ENCODE measurements around the gene RAB35. TPM values are rescaled to one million over a fixed set of nuclear protein-coding genes. Genes with fewer than 3 reads are reported as not detected.
"Not testable (repeated sequence)": the region's sequence is repeated elsewhere in the genome, so short reads cannot be mapped to it uniquely, and the experiment has no call there.

Gene RAB35
- total RNA-seq, 1 experiment from 2014 or later, result 42.8 TPM

- no peaks in the 10 kb centered on the region for H3K36me3 ChIP-seq (replicated peaks; ENCODE audit: control insufficient read depth, insufficient read depth, low read length)
- no peak for DNase-seq
- H3K4me3 ChIP-seq (ENCODE audit: insufficient read depth, low read depth, low read length), result no peak overlapping the region
- no peaks in the 10 kb centered on the region for H3K27me3 ChIP-seq (ENCODE audit: control insufficient read depth, insufficient read depth, low read length)
These were observed 61.1 kb downstream of the RAB35 start for GRCh38 chr12:120055231-120056000.

DNA sequence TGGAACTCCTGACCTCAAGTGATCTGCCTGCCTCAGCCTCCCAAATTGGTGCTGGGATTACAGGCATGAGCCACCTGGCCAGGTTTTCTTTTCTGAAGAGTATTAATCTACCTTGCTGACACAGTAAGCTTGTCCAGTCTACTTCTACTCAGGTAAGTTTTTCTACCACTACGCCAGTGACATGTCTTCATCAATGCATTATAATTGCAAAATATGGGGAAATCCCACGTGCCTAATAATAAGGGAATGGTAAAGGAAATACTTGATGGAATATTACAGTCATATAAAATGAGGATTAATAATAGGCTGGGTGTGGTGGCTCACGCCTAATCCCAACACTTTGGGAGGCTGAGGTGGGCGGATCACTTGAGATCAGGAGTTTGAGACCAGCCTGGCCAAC lies 62.3 kb downstream of the RAB35 start:
- Histone ChIP-seq H3K27me3 (ENCODE audit: control insufficient read depth, insufficient read depth, low read length) (no peaks in the 10 kb centered on the region), H3K4me3 (ENCODE audit: insufficient read depth, low read depth, low read length) (no peak overlapping the region), H3K36me3 (replicated peaks; ENCODE audit: control insufficient read depth, insufficient read depth, low read length) (no peaks in the 10 kb centered on the region)
- DNase-seq, result no peak

GRCh38 chr12:120051535-120051934 lies 65.0 kb downstream of the RAB35 start:
- H3K27me3 ChIP-seq (ENCODE audit: control insufficient read depth, insufficient read depth, low read length), result no peaks in the 10 kb centered on the region
- no peak for DNase-seq
- H3K4me3 ChIP-seq (ENCODE audit: insufficient read depth, low read depth, low read length), result no peak overlapping the region
- no peaks in the 10 kb centered on the region for H3K36me3 ChIP-seq (replicated peaks; ENCODE audit: control insufficient read depth, insufficient read depth, low read length)

DNA sequence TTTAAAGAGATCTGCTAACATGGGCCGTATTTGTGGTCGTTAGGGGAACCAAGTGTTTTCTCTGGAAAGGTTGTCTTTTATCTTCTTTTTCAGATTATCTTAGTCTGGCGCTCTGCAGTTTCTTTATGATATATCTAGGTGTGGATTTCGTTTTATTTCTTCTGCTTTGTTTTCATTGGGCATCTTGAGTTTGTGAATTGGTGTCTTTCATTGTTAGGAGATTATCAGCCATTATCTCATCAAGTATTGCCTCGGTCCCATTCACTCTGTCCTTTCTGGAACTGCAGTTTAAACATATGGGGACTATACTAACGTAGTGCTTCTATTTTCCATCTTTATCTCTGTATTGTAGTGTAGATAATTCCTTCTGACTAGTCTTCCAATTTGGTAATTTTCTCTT lies 67.1 kb downstream of the RAB35 start:
- H3K4me3 ChIP-seq (ENCODE audit: insufficient read depth, low read depth, low read length), result no peak overlapping the region
- DNase-seq, result no peak
- H3K36me3 ChIP-seq (replicated peaks; ENCODE audit: control insufficient read depth, insufficient read depth, low read length), result no peaks in the 10 kb centered on the region
- H3K27me3 ChIP-seq (ENCODE audit: control insufficient read depth, insufficient read depth, low read length), result no peaks in the 10 kb centered on the region

GRCh38 chr12:120048263-120048662 lies 68.3 kb downstream of the RAB35 start:
- H3K27me3 ChIP-seq (ENCODE audit: control insufficient read depth, insufficient read depth, low read length), result no peaks in the 10 kb centered on the region
- no peaks in the 10 kb centered on the region for H3K36me3 ChIP-seq (replicated peaks; ENCODE audit: control insufficient read depth, insufficient read depth, low read length)
- H3K4me3 ChIP-seq (ENCODE audit: insufficient read depth, low read depth, low read length), result no peak overlapping the region
- DNase-seq, result no peak

GRCh38 chr12:120047072-120047471 lies 69.5 kb downstream of the RAB35 start:
- Histone ChIP-seq H3K27me3 (ENCODE audit: control insufficient read depth, insufficient read depth, low read length) (no peaks in the 10 kb centered on the region), H3K36me3 (replicated peaks; ENCODE audit: control insufficient read depth, insufficient read depth, low read length) (no peaks in the 10 kb centered on the region), H3K4me3 (ENCODE audit: insufficient read depth, low read depth, low read length) (no peak overlapping the region)
- DNase-seq, result no peak

- H3K36me3 ChIP-seq (replicated peaks; ENCODE audit: control insufficient read depth, insufficient read depth, low read length); DNase-seq; H3K27me3 ChIP-seq (ENCODE audit: control insufficient read depth, insufficient read depth, low read length); H3K4me3 ChIP-seq (ENCODE audit: insufficient read depth, low read depth, low read length): not testable (repeated sequence)
These were observed 71.2 kb downstream of the RAB35 start for GRCh38 chr12:120045367-120045766.

Other genes with a start within 250 kb of the RAB35 start
- 23.8 and 27.7 TPM in 2 replicates for gene CIT, start 239.4 kb downstream of the RAB35 start, total RNA-seq (2014; rRNA removed; shearing (Covaris generic))
- 12.3 and 15.7 TPM in 2 replicates for gene BICDL1, start 127.5 kb downstream of the RAB35 start, total RNA-seq (2014; rRNA removed; shearing (Covaris generic))
- 119 and 130 TPM in 2 replicates for gene GCN1, start 78.0 kb upstream of the RAB35 start, total RNA-seq (2014; rRNA removed; shearing (Covaris generic))
- gene RPLP0, start 84.4 kb upstream of the RAB35 start, total RNA-seq (2014; rRNA removed; shearing (Covaris generic)), result 5,486 and 6,641 TPM in 2 replicates
- gene PXN, start 149.0 kb upstream of the RAB35 start, total RNA-seq (2014; rRNA removed; shearing (Covaris generic)), result 76.1 and 89.9 TPM in 2 replicates
- gene RNU4-2, start 175.2 kb upstream of the RAB35 start, total RNA-seq (2014; rRNA removed; shearing (Covaris generic)), result under 0.01 TPM in 2 replicates
- under 0.01 TPM in 2 replicates for gene RNU4-1, start 176.5 kb upstream of the RAB35 start, total RNA-seq (2014; rRNA removed; shearing (Covaris generic))
- 3.1 and 4.1 TPM in 2 replicates for gene SIRT4, start 185.6 kb upstream of the RAB35 start, total RNA-seq (2014; rRNA removed; shearing (Covaris generic))
- not detected in 2 replicates for gene PLA2G1B, start 211.0 kb upstream of the RAB35 start, total RNA-seq (2014; rRNA removed; shearing (Covaris generic))